Kidney (tissue), 14 donors: ENCODE results near the gene STXBP3. TPM values are rescaled to one million over a fixed set of nuclear protein-coding genes. Genes with fewer than 3 reads are reported as not detected.

Source experiments
- DNase-seq, 5 donors: peaks; one replicate each; pipeline ENCODE4 v3.0.0-alpha.2; 2013 to 2020
- FAIRE-seq: peaks from 2 replicates; lab custom pipeline; 2012; peaks lifted over from hg19 to GRCh38; lab: Jason Lieb, UNC
- H3K27ac ChIP-seq, 2 donors: one replicate each; pipeline ENCODE4 v1.7.0; 2013; ENCODE audit warnings: low read depth in 2 of 2, low read length in 2 of 2, inconsistent platforms in 1 of 2
- H3K27me3 ChIP-seq: one replicate; pipeline ENCODE4 v1.7.1; 2013; ENCODE audit warnings: low read length, inconsistent platforms; ENCODE audit not compliant: control insufficient read depth, insufficient read depth
- H3K36me3 ChIP-seq, 3 donors: one replicate each; pipeline versions ENCODE4 v1.7.0 to v1.7.1; 2013; ENCODE audit warnings: low read length in 3 of 3, control low read depth in 1 of 3, inconsistent platforms in 1 of 3; ENCODE audit not compliant: insufficient read depth in 3 of 3, control insufficient read depth in 2 of 3
- H3K4me1 ChIP-seq, 3 donors: one replicate each; pipeline versions ENCODE4 v1.7.0 to v1.7.1; 2013; ENCODE audit warnings: low read length in 3 of 3, inconsistent platforms in 1 of 3, low read depth in 1 of 3; ENCODE audit not compliant: control insufficient read depth in 2 of 3, insufficient read depth in 2 of 3
- H3K4me3 ChIP-seq, 3 donors: one replicate each; pipeline versions ENCODE4 v1.7.0 to v1.8.1; 2013; ENCODE audit warnings: low read length in 3 of 3, control low read depth in 1 of 3, inconsistent platforms in 1 of 3
- H3K9ac ChIP-seq, 3 donors: one replicate each; pipeline versions ENCODE4 v1.7.0 to v1.7.1; 2013; ENCODE audit warnings: low read length in 3 of 3, control low read depth in 1 of 3, inconsistent platforms in 1 of 3
- H3K9me3 ChIP-seq, 3 donors: one replicate each; pipeline versions ENCODE4 v1.7.0 to v1.7.1; 2013; ENCODE audit warnings: low read length in 3 of 3, control low read depth in 1 of 3, inconsistent platforms in 1 of 3; ENCODE audit not compliant: control insufficient read depth in 2 of 3, insufficient read depth in 1 of 3
- intact Hi-C: fragments of 100-400 bp; cut with DNase I; formaldehyde crosslinking; loops from one replicate; pipeline ENCODE4 v1.11.1; 2022
- polyA plus RNA-seq: library from polyadenylated mRNA; stranded (reverse); fragments of 350-450 nt; fragmentation: Illumina TruSeq; extraction: RNeasy Lipid Tissue Mini Kit (QIAGEN cat#74804); gene quantifications from one replicate; pipeline ENCODE4 v1.2.3, GENCODE V29; 2014; ENCODE audit warnings: low read depth, low replicate concordance; ENCODE audit not compliant: insufficient read depth
- total RNA-seq: library from RNA; stranded (reverse); fragmentation: NEBNext Ultra II Directional; extraction: Animal tissue kit (Norgen Biotek cat#: 25700); gene quantifications from one replicate; pipeline ENCODE4 v1.2.1, GENCODE V29; 2021
- TF ChIP-seq, protein P1 (sequence below): IDR thresholded peaks from 3 replicates; pipeline ENCODE4 v1.5.1; 2012; ENCODE audit warnings: mild to moderate bottlenecking, moderate library complexity, borderline replicate concordance; ENCODE audit not compliant: insufficient read depth; ENCODE audit errors: extremely low read depth
- donor health status: control.
- donor health status: control.
- donor health status: control.
- donor health status: control.
- donor health status: control.
- donor health status: DM: yes; HTN: yes; CAD: no.
- donor health status: Normal renal cell carcinoma (clear cell type).

STXBP3 gene
- total and polyA plus RNA-seq, 2 donors from 2014 or later = 26.0 to 61.4 TPM

DNA sequence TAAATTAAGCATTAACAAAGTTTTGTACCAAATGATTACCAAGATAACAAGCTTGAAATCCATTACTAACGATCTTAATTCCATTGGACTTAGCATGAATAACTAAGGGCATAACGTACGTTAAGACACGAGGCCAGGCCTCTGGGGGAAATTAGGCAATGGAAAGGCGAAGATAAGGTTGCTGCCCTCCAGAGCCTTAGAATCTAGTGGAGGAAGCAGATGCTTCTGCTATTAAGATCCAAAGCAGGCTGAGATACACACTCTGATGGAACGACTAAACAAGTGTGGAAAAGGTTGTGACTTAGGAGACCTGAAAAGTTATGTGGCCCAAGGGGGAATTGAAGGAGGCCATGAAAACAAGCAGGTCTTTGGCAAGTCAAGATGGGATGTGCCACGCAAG lies 104.5 kb downstream of the STXBP3 start:
- H3K4me1 ChIP-seq = no peaks in the 10 kb centered on the region
- H3K36me3 ChIP-seq = no peaks in the 10 kb centered on the region
- H3K27me3 ChIP-seq = no peaks in the 10 kb centered on the region
- no peak overlapping the region for H3K9ac ChIP-seq
- TF ChIP-seq, protein P1, sequence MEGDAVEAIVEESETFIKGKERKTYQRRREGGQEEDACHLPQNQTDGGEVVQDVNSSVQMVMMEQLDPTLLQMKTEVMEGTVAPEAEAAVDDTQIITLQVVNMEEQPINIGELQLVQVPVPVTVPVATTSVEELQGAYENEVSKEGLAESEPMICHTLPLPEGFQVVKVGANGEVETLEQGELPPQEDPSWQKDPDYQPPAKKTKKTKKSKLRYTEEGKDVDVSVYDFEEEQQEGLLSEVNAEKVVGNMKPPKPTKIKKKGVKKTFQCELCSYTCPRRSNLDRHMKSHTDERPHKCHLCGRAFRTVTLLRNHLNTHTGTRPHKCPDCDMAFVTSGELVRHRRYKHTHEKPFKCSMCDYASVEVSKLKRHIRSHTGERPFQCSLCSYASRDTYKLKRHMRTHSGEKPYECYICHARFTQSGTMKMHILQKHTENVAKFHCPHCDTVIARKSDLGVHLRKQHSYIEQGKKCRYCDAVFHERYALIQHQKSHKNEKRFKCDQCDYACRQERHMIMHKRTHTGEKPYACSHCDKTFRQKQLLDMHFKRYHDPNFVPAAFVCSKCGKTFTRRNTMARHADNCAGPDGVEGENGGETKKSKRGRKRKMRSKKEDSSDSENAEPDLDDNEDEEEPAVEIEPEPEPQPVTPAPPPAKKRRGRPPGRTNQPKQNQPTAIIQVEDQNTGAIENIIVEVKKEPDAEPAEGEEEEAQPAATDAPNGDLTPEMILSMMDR = no peak
- no peaks in the 10 kb centered on the region for H3K9me3 ChIP-seq
- no peak overlapping the region for H3K4me3 ChIP-seq
- FAIRE-seq = no peak
- no peak overlapping the region for H3K27ac ChIP-seq
- intact Hi-C loops = no loop called here
- no peak for DNase-seq

DNA sequence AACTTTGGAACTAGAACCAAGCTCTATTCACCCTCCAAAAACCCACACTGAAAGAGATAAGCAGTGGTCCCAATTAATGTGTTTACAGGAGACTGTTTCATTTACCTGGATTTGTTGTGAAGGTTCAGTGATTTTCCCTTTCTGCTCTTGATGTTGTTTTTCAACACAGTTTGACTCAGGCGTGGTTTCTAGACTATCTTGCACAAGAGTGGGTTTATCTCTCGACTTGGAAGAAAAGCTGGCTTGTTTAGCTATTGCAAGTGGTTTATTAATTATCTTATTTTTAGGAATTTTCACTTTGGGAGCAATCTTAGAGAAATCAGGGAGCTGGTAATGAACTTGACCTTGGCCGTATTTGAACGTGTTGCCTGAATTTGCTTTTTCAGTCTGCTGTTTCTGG lies 105.1 kb downstream of the STXBP3 start:
- intact Hi-C loops = no loop called here
- TF ChIP-seq, protein P1 = no peak
- DNase-seq (no peak), FAIRE-seq (no peak)
- no peak overlapping the region for H3K4me3 ChIP-seq
- H3K36me3 ChIP-seq = no peaks in the 10 kb centered on the region
- H3K27me3 ChIP-seq = no peaks in the 10 kb centered on the region
- no peaks in the 10 kb centered on the region for H3K4me1 ChIP-seq
- no peaks in the 10 kb centered on the region for H3K9me3 ChIP-seq
- H3K27ac ChIP-seq = no peak overlapping the region
- no peak overlapping the region for H3K9ac ChIP-seq

DNA sequence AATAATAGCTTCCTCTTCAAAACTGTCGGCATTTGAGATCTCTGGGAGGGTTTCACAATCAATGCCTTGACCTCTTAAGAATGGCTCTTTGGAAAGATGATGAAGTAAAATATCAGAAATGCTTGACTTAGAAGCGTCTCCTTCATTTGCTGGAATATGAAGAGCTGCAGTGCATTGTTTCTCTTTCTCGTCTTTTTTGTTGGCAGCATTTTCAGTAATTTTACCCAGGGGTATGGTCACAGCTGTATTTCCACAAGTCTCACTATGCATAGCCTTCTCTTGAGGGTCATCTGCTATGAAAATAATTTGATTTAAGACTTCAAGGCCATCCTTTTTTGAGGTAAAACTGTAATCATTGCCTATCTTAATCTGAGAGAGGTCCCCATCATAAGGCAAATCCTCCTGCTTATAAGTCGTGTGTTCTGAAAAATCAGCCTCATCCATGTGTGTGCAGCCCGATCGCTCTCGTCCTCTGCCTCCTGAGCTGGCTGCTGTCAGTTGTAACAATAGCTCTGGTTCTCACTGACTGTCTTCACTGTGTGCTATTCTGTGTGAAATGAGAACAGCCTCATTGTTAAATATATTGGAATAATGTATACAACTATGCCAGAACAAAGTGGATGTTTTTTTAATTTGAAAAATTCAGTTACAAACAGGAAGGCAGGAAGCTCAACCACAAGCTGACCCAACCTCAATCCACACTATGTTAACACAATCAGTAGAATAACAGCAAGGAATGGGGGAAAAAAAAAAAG lies 105.9 kb downstream of the STXBP3 start:
- Histone ChIP-seq H3K4me3 (no peak overlapping the region), H3K9ac (no peak overlapping the region), H3K9me3 (no peaks in the 10 kb centered on the region), H3K27me3 (no peaks in the 10 kb centered on the region), H3K27ac (no peak overlapping the region), H3K36me3 (no peaks in the 10 kb centered on the region), H3K4me1 (no peaks in the 10 kb centered on the region)
- no peak for DNase-seq
- TF ChIP-seq, protein P1 = no peak
- intact Hi-C loops = no loop called here
- FAIRE-seq = no peak
